HG02938 (cell line): ENCODE data around the gene RASSF9.

Experiments used
- ATAC-seq: cut with Tn5 transposase; IDR thresholded peaks from one replicate; pipeline ENCODE4 v1.9.1; 2021; ENCODE audit warnings: mild to moderate bottlenecking, moderate library complexity; ENCODE audit not compliant: unreplicated experiment

The RASSF9 gene

GRCh38 chr12:85821759-85822158 is 14.4 kb downstream of the RASSF9 start:
- no peak for ATAC-seq

- no peak for ATAC-seq
Observed at GRCh38 chr12:85821206-85821605, 15.0 kb downstream of the RASSF9 start.

- no peak for ATAC-seq
Observed at GRCh38 chr12:85820101-85820500, 16.1 kb downstream of the RASSF9 start.

- ATAC-seq, result no peak
Observed at GRCh38 chr12:85814741-85815140, 21.5 kb downstream of the RASSF9 start.

GRCh38 chr12:85814071-85814470 is 22.1 kb downstream of the RASSF9 start:
- ATAC-seq, result no peak

- ATAC-seq, result no peak
Observed at GRCh38 chr12:85809500-85809899, 26.7 kb downstream of the RASSF9 start.

- ATAC-seq, result no peak
Observed at GRCh38 chr12:85807730-85808129, 28.5 kb downstream of the RASSF9 start.

GRCh38 chr12:85805654-85806053 is 30.6 kb downstream of the RASSF9 start:
- ATAC-seq, result no peak

GRCh38 chr12:85804663-85805062 is 31.5 kb downstream of the RASSF9 start:
- no peak for ATAC-seq

- ATAC-seq, result no peak
Observed at GRCh38 chr12:85803923-85804322, 32.3 kb downstream of the RASSF9 start.

- no peak for ATAC-seq
Observed at GRCh38 chr12:85803231-85803630, 33.0 kb downstream of the RASSF9 start.

GRCh38 chr12:85798122-85798521 is 38.1 kb downstream of the RASSF9 start:
- no peak for ATAC-seq

- ATAC-seq, result no peak
Observed at GRCh38 chr12:85796001-85796400, 40.2 kb downstream of the RASSF9 start.

- no peak for ATAC-seq
Observed at GRCh38 chr12:85794531-85794930, 41.7 kb downstream of the RASSF9 start.

GRCh38 chr12:85784096-85784720 is 52.0 kb downstream of the RASSF9 start:
- no peak for ATAC-seq

GRCh38 chr12:85782711-85783110 is 53.5 kb downstream of the RASSF9 start:
- ATAC-seq, result no peak

GRCh38 chr12:85781766-85782165 is 54.4 kb downstream of the RASSF9 start:
- no peak for ATAC-seq

GRCh38 chr12:85779768-85780167 is 56.4 kb downstream of the RASSF9 start:
- no peak for ATAC-seq

- ATAC-seq, result no peak
Observed at GRCh38 chr12:85775091-85775490, 61.1 kb downstream of the RASSF9 start.

GRCh38 chr12:85765453-85765869 is 70.7 kb downstream of the RASSF9 start:
- no peak for ATAC-seq

- ATAC-seq, result no peak
Observed at GRCh38 chr12:85759623-85760022, 76.6 kb downstream of the RASSF9 start.

- ATAC-seq, result no peak
Observed at GRCh38 chr12:85759091-85759490, 77.1 kb downstream of the RASSF9 start.

- no peak for ATAC-seq
Observed at GRCh38 chr12:85755760-85756159, 80.4 kb downstream of the RASSF9 start.
